ENCODE data around the gene ARL2.

ARL2 gene

GRCh38 chr11:65045061-65045460, 31.1 kb downstream of the ARL2 start:
- in situ Hi-C loops (cut with HindIII; ENCODE audit: low sequenced_read_pairs) = no loop called here

- in situ Hi-C loops (cut with HindIII; ENCODE audit: low sequenced_read_pairs) = no loop called here
These were observed 31.8 kb downstream of the ARL2 start for GRCh38 chr11:65045728-65046127.

- in situ Hi-C loops (cut with HindIII; ENCODE audit: low sequenced_read_pairs) = no loop called here
These were observed 33.8 kb downstream of the ARL2 start for GRCh38 chr11:65047581-65048422.

- in situ Hi-C loops (cut with HindIII; ENCODE audit: low sequenced_read_pairs) = no loop called here
These were observed 37.5 kb downstream of the ARL2 start for GRCh38 chr11:65051398-65051858.

- in situ Hi-C loops (cut with HindIII; ENCODE audit: low sequenced_read_pairs) = no loop called here
These were observed 40.0 kb downstream of the ARL2 start for GRCh38 chr11:65053827-65054508.

- in situ Hi-C loops (cut with HindIII; ENCODE audit: low sequenced_read_pairs) = no loop called here
These were observed 41.6 kb downstream of the ARL2 start for GRCh38 chr11:65055538-65055937.

- in situ Hi-C loops (cut with HindIII; ENCODE audit: low sequenced_read_pairs) = no loop called here
These were observed 43.0 kb downstream of the ARL2 start for GRCh38 chr11:65056999-65057398.

GRCh38 chr11:65057526-65057925, 43.6 kb downstream of the ARL2 start:
- in situ Hi-C loops (cut with HindIII; ENCODE audit: low sequenced_read_pairs) = no loop called here

GRCh38 chr11:65058012-65058411, 44.1 kb downstream of the ARL2 start:
- in situ Hi-C loops (cut with HindIII; ENCODE audit: low sequenced_read_pairs) = no loop called here

- in situ Hi-C loops (cut with HindIII; ENCODE audit: low sequenced_read_pairs) = no loop called here
These were observed 44.6 kb downstream of the ARL2 start, which contains the start of gene NAALADL1 for GRCh38 chr11:65058419-65059054. NAALADL1 (minus strand) TSS chr11:65058553; CDS start chr11:65058521, 32 bp downstream.

GRCh38 chr11:65059523-65059922, 45.6 kb downstream of the ARL2 start:
- in situ Hi-C loops (cut with HindIII; ENCODE audit: low sequenced_read_pairs) = no loop called here

- in situ Hi-C loops (cut with HindIII; ENCODE audit: low sequenced_read_pairs) = no loop called here
These were observed 46.2 kb downstream of the ARL2 start for GRCh38 chr11:65059959-65060824.

- in situ Hi-C loops (cut with HindIII; ENCODE audit: low sequenced_read_pairs) = no loop called here
These were observed 47.0 kb downstream of the ARL2 start for GRCh38 chr11:65060913-65061408.

- in situ Hi-C loops (cut with HindIII; ENCODE audit: low sequenced_read_pairs) = no loop called here
These were observed 49.6 kb downstream of the ARL2 start for GRCh38 chr11:65063532-65063931.

- in situ Hi-C loops (cut with HindIII; ENCODE audit: low sequenced_read_pairs) = no loop called here
These were observed 50.9 kb downstream of the ARL2 start for GRCh38 chr11:65064847-65065240.

- in situ Hi-C loops (cut with HindIII; ENCODE audit: low sequenced_read_pairs) = no loop called here
These were observed 51.9 kb downstream of the ARL2 start for GRCh38 chr11:65065851-65066250.

- in situ Hi-C loops (cut with HindIII; ENCODE audit: low sequenced_read_pairs) = no loop called here
These were observed 52.4 kb downstream of the ARL2 start for GRCh38 chr11:65066315-65066714.

GRCh38 chr11:65066805-65067291, 52.9 kb downstream of the ARL2 start:
- in situ Hi-C loops (cut with HindIII; ENCODE audit: low sequenced_read_pairs) = no loop called here

GRCh38 chr11:65067446-65067845, 53.5 kb downstream of the ARL2 start:
- in situ Hi-C loops (cut with HindIII; ENCODE audit: low sequenced_read_pairs) = no loop called here

- in situ Hi-C loops (cut with HindIII; ENCODE audit: low sequenced_read_pairs) = no loop called here
These were observed 55.3 kb downstream of the ARL2 start for GRCh38 chr11:65069217-65069616.
